Measurements from ENCODE around the gene TUBGCP6. TPM values are rescaled to one million over a fixed set of nuclear protein-coding genes. Genes with fewer than 3 reads are reported as not detected.

The TUBGCP6 gene
- total and polyA plus RNA-seq, 2 experiments from 2014 or later: 18.6 to 47.1 TPM

GRCh38 chr22:50199829-50200460 lies 44.9 kb downstream of the TUBGCP6 start:
- Mint-ChIP-seq H3K27me3 (ENCODE audit: insufficient read depth, low read depth, poor library complexity) (peaks cover 8% of the 10 kb centered on the region), H3K4me3 (peak overlapping the region; percentile 69), H3K9me3 (peaks cover 6% of the 10 kb centered on the region; the same call in 2 of the 3 replicates), H3K36me3 (ENCODE audit: low read depth) (peaks cover 22% of the 10 kb centered on the region), H3K4me1 (peaks cover 12% of the 10 kb centered on the region), H3K27ac (no peak overlapping the region)
- Histone ChIP-seq H3K4me2 (peak overlapping the region; percentile 87), H3K36me3 (ENCODE audit: insufficient read depth) (no peaks in the 10 kb centered on the region; the same call in 1 of the 2 replicates), H3F3A (replicated peaks; ENCODE audit: low read depth) (peaks cover 14% of the 10 kb centered on the region), H2AFZ (peak overlapping the region; percentile 43; the same call in 1 of the 2 replicates), H3K4me1 (ENCODE audit: insufficient read depth) (peaks cover 8% of the 10 kb centered on the region; the same call in 1 of the 2 replicates), H4K20me1 (replicated peaks; ENCODE audit: insufficient read depth) (peaks cover 13% of the 10 kb centered on the region), H3K27me3 (ENCODE audit: insufficient read depth) (peaks cover 9% of the 10 kb centered on the region; the same call in 1 of the 2 replicates), H3K27ac (ENCODE audit: low read depth) (no peak overlapping the region), H3K9me2 (ENCODE audit: insufficient read depth) (no peaks in the 10 kb centered on the region), H3K79me2 (replicated peaks; ENCODE audit: insufficient read depth) (peaks cover 21% of the 10 kb centered on the region), H3K4me3 (peak overlapping the region; percentile 72)
- ATAC-seq (peak; percentile 69), DNase-seq (ENCODE audit: low spot score) (peak; percentile 81)
- peak; percentile 51 for TF ChIP-seq POLR2AphosphoS5 (IDR thresholded peaks at IDR 0.05; ENCODE audit: low read depth)
- no peak for TF ChIP-seq ZNF331 (CRISPR knock-in tag; IDR thresholded peaks at IDR 0.05; ENCODE audit: low read depth)

GRCh38 chr22:50199251-50199721 lies 45.5 kb downstream of the TUBGCP6 start:
- no peak; the same call in 2 of the 3 replicates for ATAC-seq

More at GRCh38 chr22:50199251-50199721, 45.5 kb downstream of the TUBGCP6 start:
- H3K4me3 Mint-ChIP-seq: peak overlapping the region; percentile 69
- no peak for TF ChIP-seq REST (IDR thresholded peaks at IDR 0.05; ENCODE audit: unreplicated experiment)
- TF ChIP-seq STAT1 (IDR thresholded peaks at IDR 0.05; ENCODE audit: unreplicated experiment): no peak
- no peak for TF ChIP-seq NANOG (IDR thresholded peaks at IDR 0.05; ENCODE audit: borderline replicate concordance)
- Histone ChIP-seq H3K79me2 (replicated peaks; ENCODE audit: insufficient read depth) (peaks cover 21% of the 10 kb centered on the region), H3K4me1 (ENCODE audit: insufficient read depth) (peaks cover 8% of the 10 kb centered on the region; the same call in 1 of the 2 replicates), H3K27me3 (ENCODE audit: insufficient read depth) (peaks cover 9% of the 10 kb centered on the region; the same call in 1 of the 2 replicates), H3K36me3 (ENCODE audit: insufficient read depth) (no peaks in the 10 kb centered on the region; the same call in 1 of the 2 replicates), H2AFZ (no peak overlapping the region), H3K27ac (ENCODE audit: low read depth) (no peak overlapping the region; the same call in 1 of the 2 replicates), H3K4me3 (peak overlapping the region; percentile 72), H4K20me1 (replicated peaks; ENCODE audit: insufficient read depth) (peaks cover 17% of the 10 kb centered on the region), H3F3A (replicated peaks; ENCODE audit: low read depth) (peaks cover 14% of the 10 kb centered on the region), H3K9me2 (ENCODE audit: insufficient read depth) (no peaks in the 10 kb centered on the region), H3K4me2 (peak overlapping the region; percentile 87)
- H3K9me3 Mint-ChIP-seq: peaks cover 6% of the 10 kb centered on the region; the same call in 1 of the 3 replicates
- peaks cover 8% of the 10 kb centered on the region for H3K27me3 Mint-ChIP-seq (ENCODE audit: insufficient read depth, low read depth, poor library complexity)
- no peak for DNase-seq (ENCODE audit: low spot score)
- H3K36me3 Mint-ChIP-seq (ENCODE audit: low read depth): peaks cover 20% of the 10 kb centered on the region
- peaks cover 12% of the 10 kb centered on the region for H3K4me1 Mint-ChIP-seq
- no peak overlapping the region for H3K27ac Mint-ChIP-seq
